ENCODE data around the gene DOCK10.

DNA sequence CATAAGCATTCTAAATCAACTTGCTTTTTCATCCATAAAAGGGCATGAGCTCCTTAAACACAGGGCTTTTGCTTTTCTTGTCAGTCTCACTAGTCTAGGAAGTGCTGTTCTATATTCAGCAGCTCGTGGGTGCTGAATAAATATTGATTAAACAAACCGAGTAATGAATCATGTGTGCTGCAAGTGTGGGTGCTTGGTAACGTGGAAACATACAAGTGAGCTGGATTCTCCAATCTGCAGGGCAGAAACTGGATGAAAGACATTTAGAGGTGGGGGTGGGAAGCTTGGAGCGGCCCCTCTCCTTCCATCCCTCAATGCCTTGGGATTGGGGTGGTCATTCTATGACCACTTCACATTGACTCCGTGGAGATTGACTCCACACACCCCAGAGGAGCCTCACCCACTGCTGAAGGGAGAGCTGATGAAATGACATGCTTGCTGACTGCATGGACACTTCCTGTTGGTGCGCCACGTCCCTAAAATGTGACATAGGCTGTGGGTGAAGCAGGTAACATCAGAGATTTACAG, 114.6 kb downstream of the DOCK10 start:
- TF ChIP-seq, protein P1, sequence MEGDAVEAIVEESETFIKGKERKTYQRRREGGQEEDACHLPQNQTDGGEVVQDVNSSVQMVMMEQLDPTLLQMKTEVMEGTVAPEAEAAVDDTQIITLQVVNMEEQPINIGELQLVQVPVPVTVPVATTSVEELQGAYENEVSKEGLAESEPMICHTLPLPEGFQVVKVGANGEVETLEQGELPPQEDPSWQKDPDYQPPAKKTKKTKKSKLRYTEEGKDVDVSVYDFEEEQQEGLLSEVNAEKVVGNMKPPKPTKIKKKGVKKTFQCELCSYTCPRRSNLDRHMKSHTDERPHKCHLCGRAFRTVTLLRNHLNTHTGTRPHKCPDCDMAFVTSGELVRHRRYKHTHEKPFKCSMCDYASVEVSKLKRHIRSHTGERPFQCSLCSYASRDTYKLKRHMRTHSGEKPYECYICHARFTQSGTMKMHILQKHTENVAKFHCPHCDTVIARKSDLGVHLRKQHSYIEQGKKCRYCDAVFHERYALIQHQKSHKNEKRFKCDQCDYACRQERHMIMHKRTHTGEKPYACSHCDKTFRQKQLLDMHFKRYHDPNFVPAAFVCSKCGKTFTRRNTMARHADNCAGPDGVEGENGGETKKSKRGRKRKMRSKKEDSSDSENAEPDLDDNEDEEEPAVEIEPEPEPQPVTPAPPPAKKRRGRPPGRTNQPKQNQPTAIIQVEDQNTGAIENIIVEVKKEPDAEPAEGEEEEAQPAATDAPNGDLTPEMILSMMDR (IDR thresholded peaks at IDR 0.05; ENCODE audit: poor library complexity) = no peak
- no peak for TF ChIP-seq EZH2 (IDR thresholded peaks at IDR 0.05; ENCODE audit: borderline replicate concordance)
- no peak for TF ChIP-seq EZH2phosphoT487 (IDR thresholded peaks at IDR 0.05; ENCODE audit: low read depth, severe bottlenecking, unreplicated experiment)
